HL-60 (cell line): ENCODE measurements around the gene RAP1A.

ENCODE experiments used
- DNase-seq, 2 experiments: peaks; one replicate each; pipeline ENCODE4 v3.0.0-alpha.2; 2010 to 2020; ENCODE audit warnings: low read depth in 1 of 2, low spot score in 1 of 2
- H3K27ac ChIP-seq: fragments of 250-450 bp; sonication (Bioruptor Pico); replicated peaks from 2 replicates; pipeline ENCODE4 v1.5.1; 2020; ENCODE audit warnings: mild to moderate bottlenecking, moderate library complexity
- H3K27me3 ChIP-seq: fragments of 250-450 bp; sonication (Bioruptor Pico); 2 replicates; pipeline ENCODE4 v1.5.1; 2021; ENCODE audit warnings: mild to moderate bottlenecking, moderate library complexity; ENCODE audit not compliant: insufficient read depth, poor library complexity, severe bottlenecking
- H3K4me3 ChIP-seq: replicated peaks from 2 replicates; pipeline ENCODE4 v1.5.1; 2011; ENCODE audit warnings: mild to moderate bottlenecking, control low read depth, low read length; ENCODE audit not compliant: insufficient read depth
- CTCF ChIP-seq: IDR thresholded peaks from one replicate; pipeline ENCODE4 v1.5.1; 2011; ENCODE audit warnings: low read length, control low read depth, inconsistent platforms; ENCODE audit not compliant: insufficient read depth
- GABPA ChIP-seq: IDR thresholded peaks from 2 replicates; pipeline ENCODE4 v1.6.1; 2012; ENCODE audit warnings: low read depth
- POLR2AphosphoS5 ChIP-seq: IDR thresholded peaks from 2 replicates; pipeline ENCODE4 v1.6.1; 2012; ENCODE audit warnings: low read depth
- REST ChIP-seq: IDR thresholded peaks from 2 replicates; pipeline ENCODE4 v1.6.1; 2012; ENCODE audit warnings: low read depth; ENCODE audit not compliant: insufficient replicate concordance
- SPI1 ChIP-seq: IDR thresholded peaks from 2 replicates; pipeline ENCODE4 v1.6.1; 2012; ENCODE audit warnings: low read depth, mild to moderate bottlenecking, borderline replicate concordance

RAP1A gene

DNA sequence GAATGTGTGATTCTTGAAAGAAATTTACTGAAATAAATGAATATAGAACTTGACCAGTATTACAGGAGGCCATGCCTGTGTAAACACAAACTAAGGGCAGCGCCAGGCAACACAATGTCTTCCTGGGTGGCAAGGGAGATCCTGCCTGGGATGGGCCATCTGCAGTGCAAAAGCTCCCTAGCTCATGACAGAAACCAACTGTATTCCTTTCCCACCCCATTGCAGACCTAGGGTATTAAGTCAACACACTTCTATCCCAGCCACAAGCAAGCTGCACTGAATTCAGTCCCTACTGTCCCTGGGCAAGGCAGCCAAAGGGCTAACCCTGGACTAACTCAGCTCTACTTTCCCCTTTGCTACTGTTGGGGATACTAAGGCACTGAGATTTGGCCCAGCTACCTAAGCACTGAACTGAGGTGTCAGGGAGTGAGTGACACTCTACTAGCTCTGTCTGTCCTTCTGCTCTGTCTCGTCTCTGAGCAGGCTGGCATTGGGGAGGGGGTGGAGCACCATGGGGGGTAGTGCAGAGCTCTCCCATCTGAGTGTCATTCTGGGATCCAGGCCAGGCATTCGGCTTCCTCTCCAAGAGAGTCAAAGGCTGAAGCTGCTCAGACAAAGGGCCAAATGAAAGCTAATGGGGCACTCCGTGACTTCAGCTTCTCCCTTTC lies 117.1 kb downstream of the RAP1A start:
- H3K27ac ChIP-seq, result no peak overlapping the region
- no peak for DNase-seq

DNA sequence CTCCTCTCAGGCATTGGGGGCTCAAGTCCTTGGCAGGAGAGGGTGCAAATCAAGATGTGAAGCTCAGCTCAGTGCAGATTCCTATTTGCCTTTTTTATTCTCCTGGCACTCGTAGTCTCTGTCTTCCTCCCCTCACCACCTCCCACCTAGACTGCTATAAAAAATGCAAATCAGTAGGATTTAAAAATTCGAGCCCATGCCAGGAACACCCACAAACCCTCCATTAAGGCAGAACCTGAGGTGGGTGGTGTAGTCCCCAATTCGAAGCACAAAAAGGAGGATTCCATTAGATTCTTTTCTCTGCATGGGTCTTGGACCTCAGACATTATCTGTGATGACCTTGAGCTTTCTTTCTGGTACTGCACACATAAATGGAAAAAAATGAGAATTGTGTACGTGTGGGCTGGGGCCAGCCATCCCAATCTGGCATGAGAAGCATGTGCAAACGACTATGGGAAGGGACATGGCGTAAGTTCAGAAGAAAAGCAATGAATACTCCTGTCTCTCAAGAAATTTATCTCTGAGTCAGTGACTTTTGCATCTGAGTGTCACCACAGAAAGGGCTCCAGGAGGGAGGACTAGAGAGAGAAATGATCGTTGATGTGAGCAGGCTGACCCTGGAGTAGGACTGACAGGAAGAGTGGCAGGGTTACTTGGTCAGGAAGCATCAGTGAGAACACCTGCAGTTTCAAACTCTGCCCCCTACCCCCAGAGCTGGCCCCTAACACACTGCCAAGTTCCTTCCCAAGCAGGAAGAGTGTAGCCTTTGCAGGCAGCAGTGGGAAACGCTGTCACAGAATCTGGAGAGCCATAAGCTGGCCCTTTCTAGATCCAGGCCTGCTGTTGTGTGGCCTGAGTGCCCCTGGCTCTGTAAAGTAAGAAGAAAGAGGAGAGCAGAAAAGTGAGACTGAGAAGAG lies 117.9 kb downstream of the RAP1A start:
- H3K4me3 ChIP-seq, result no peak overlapping the region
- no peak overlapping the region for H3K27ac ChIP-seq
- TF ChIP-seq GABPA, result no peak
- no peak for TF ChIP-seq SPI1
- no peak for TF ChIP-seq POLR2AphosphoS5
- no peak for TF ChIP-seq REST
- TF ChIP-seq CTCF, result no peak
- no peak for DNase-seq
- H3K27me3 ChIP-seq, result peaks cover 11% of the 10 kb centered on the region

More for the DNA sequence above, 117.1 kb downstream of the RAP1A start:
- TF ChIP-seq SPI1, result no peak
- no peak for TF ChIP-seq POLR2AphosphoS5
- no peak for TF ChIP-seq CTCF
- no peak for TF ChIP-seq GABPA
- no peak for TF ChIP-seq REST
- peaks cover 11% of the 10 kb centered on the region for H3K27me3 ChIP-seq
- no peak overlapping the region for H3K4me3 ChIP-seq

GRCh38 chr1:111738133-111738435 lies 118.5 kb downstream of the RAP1A start:
- H3K4me3 ChIP-seq, result no peak overlapping the region
- no peak for DNase-seq
- no peak overlapping the region for H3K27ac ChIP-seq
- TF ChIP-seq CTCF (no peak), SPI1 (no peak), GABPA (no peak), REST (no peak), POLR2AphosphoS5 (no peak)
- H3K27me3 ChIP-seq, result peaks cover 11% of the 10 kb centered on the region
